ENCODE data around the gene WASF2. TPM values are rescaled to one million over a fixed set of nuclear protein-coding genes. Genes with fewer than 3 reads are reported as not detected.

The WASF2 gene
- total and polyA plus RNA-seq, 2 of the 13 experiments (the other 11 are each of a cell fraction or from before 2014, with no cell fraction given): 10.4 to 27.7 TPM

DNA sequence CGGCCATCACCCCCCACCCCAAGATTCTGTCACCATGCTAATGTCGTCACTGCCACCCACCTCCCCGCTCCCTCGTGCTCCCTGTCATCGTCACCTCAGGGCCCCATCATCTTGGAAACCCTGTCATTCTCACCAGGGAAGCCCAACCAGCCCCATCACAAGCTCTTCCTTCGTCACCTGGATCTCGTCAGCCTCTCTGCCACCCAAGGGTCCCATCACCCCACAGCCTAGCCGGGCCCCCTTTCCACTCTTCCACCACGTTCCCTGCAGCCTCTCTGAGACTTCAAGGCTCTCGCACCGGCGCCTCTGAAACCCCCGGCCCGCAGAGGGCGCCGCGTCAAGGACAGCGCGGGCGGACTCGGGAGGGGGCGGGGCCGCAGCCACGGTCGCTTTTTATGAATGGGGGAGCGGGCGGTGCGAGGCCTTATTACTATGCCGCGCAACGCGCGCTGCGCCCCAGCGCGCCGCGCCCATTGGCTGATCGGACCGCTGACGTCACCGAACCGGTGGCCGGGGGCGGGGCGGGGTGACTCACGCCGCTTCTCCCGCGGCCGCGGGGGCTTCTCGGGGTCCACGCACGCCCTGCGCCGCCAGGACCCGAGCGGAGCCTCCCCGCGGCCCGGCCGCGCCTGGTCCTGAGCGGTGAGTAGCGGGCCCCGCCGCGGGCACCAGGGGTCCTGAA lies 97.7 kb downstream of the WASF2 start, which contains the start of gene GPR3 (continued):
- TF ChIP-seq, protein P1, sequence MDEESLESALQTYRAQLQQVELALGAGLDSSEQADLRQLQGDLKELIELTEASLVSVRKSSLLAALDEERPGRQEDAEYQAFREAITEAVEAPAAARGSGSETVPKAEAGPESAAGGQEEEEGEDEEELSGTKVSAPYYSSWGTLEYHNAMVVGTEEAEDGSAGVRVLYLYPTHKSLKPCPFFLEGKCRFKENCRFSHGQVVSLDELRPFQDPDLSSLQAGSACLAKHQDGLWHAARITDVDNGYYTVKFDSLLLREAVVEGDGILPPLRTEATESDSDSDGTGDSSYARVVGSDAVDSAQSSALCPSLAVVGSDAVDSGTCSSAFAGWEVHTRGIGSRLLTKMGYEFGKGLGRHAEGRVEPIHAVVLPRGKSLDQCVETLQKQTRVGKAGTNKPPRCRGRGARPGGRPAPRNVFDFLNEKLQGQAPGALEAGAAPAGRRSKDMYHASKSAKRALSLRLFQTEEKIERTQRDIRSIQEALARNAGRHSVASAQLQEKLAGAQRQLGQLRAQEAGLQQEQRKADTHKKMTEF (CRISPR knock-in tag; IDR thresholded peaks at IDR 0.05): no peak; the same call in 1 of the 2 replicates
- TF ChIP-seq PAX8 (CRISPR knock-in tag; IDR thresholded peaks at IDR 0.05; ENCODE audit: borderline replicate concordance) (no peak), CREM (IDR thresholded peaks at IDR 0.05) (peak; percentile 26; the same call in 1 of the 2 replicates), CREM (CRISPR knock-in tag; IDR thresholded peaks at IDR 0.05) (no peak), ZNF775 (CRISPR knock-in tag; IDR thresholded peaks at IDR 0.05; ENCODE audit: borderline replicate concordance) (no peak), ZBTB7A (CRISPR knock-in tag; IDR thresholded peaks at IDR 0.05) (0 out of 2 replicates have a peak, but pooled peaks have one; percentile 14), SKI (IDR thresholded peaks at IDR 0.05; ENCODE audit: partially characterized antibody) (no peak), AHR (CRISPR knock-in tag; IDR thresholded peaks at IDR 0.05) (no peak), ZNF607 (CRISPR knock-in tag; IDR thresholded peaks at IDR 0.05; ENCODE audit: borderline replicate concordance) (no peak), GATAD2A (CRISPR knock-in tag; IDR thresholded peaks at IDR 0.05) (0 out of 2 replicates have a peak, but pooled peaks have one; percentile 37), SNAPC2 (CRISPR knock-in tag; IDR thresholded peaks at IDR 0.05) (no peak), ZNF781 (CRISPR knock-in tag; IDR thresholded peaks at IDR 0.05; ENCODE audit: borderline replicate concordance, not compliant biosample characterization) (no peak), TOE1 (CRISPR knock-in tag; IDR thresholded peaks at IDR 0.05) (no peak), SIN3B (IDR thresholded peaks at IDR 0.05; ENCODE audit: low read length) (no peak), FOSL2 (CRISPR knock-in tag; IDR thresholded peaks at IDR 0.05) (peak; percentile 82), ZFP37 (CRISPR knock-in tag; IDR thresholded peaks at IDR 0.05; ENCODE audit: borderline replicate concordance) (no peak), ZNF766 (CRISPR knock-in tag; IDR thresholded peaks at IDR 0.05; ENCODE audit: borderline replicate concordance) (0 out of 2 replicates have a peak, but pooled peaks have one; percentile 32), ZNF205 (CRISPR knock-in tag; IDR thresholded peaks at IDR 0.05) (no peak), ZNF260 (CRISPR knock-in tag; IDR thresholded peaks at IDR 0.05; ENCODE audit: borderline replicate concordance, low read depth) (no peak)
- TF ChIP-seq, protein P2, sequence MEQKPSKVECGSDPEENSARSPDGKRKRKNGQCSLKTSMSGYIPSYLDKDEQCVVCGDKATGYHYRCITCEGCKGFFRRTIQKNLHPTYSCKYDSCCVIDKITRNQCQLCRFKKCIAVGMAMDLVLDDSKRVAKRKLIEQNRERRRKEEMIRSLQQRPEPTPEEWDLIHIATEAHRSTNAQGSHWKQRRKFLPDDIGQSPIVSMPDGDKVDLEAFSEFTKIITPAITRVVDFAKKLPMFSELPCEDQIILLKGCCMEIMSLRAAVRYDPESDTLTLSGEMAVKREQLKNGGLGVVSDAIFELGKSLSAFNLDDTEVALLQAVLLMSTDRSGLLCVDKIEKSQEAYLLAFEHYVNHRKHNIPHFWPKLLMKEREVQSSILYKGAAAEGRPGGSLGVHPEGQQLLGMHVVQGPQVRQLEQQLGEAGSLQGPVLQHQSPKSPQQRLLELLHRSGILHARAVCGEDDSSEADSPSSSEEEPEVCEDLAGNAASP (CRISPR knock-in tag; IDR thresholded peaks at IDR 0.05; ENCODE audit: borderline replicate concordance): no peak
- TF ChIP-seq, protein P3, sequence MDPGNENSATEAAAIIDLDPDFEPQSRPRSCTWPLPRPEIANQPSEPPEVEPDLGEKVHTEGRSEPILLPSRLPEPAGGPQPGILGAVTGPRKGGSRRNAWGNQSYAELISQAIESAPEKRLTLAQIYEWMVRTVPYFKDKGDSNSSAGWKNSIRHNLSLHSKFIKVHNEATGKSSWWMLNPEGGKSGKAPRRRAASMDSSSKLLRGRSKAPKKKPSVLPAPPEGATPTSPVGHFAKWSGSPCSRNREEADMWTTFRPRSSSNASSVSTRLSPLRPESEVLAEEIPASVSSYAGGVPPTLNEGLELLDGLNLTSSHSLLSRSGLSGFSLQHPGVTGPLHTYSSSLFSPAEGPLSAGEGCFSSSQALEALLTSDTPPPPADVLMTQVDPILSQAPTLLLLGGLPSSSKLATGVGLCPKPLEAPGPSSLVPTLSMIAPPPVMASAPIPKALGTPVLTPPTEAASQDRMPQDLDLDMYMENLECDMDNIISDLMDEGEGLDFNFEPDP (CRISPR knock-in tag; conservative IDR thresholded peaks at IDR 0.05): no peak
- TF ChIP-seq, protein P4, sequence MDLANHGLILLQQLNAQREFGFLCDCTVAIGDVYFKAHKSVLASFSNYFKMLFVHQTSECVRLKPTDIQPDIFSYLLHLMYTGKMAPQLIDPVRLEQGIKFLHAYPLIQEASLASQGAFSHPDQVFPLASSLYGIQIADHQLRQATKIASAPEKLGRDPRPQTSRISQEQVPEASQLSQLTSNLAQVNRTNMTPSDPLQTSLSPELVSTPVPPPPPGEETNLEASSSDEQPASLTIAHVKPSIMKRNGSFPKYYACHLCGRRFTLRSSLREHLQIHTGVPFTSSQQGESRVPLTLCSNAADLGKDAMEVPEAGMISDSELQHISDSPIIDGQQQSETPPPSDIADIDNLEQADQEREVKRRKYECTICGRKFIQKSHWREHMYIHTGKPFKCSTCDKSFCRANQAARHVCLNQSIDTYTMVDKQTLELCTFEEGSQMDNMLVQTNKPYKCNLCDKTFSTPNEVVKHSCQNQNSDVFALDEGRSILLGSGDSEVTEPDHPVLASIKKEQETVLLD (CRISPR knock-in tag; IDR thresholded peaks at IDR 0.05; ENCODE audit: low read depth): no peak
- TF ChIP-seq, protein P5, sequence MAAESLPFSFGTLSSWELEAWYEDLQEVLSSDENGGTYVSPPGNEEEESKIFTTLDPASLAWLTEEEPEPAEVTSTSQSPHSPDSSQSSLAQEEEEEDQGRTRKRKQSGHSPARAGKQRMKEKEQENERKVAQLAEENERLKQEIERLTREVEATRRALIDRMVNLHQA (CRISPR knock-in tag; IDR thresholded peaks at IDR 0.05): no peak
- TF ChIP-seq, protein P6, sequence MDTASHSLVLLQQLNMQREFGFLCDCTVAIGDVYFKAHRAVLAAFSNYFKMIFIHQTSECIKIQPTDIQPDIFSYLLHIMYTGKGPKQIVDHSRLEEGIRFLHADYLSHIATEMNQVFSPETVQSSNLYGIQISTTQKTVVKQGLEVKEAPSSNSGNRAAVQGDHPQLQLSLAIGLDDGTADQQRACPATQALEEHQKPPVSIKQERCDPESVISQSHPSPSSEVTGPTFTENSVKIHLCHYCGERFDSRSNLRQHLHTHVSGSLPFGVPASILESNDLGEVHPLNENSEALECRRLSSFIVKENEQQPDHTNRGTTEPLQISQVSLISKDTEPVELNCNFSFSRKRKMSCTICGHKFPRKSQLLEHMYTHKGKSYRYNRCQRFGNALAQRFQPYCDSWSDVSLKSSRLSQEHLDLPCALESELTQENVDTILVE (CRISPR knock-in tag; IDR thresholded peaks at IDR 0.05): no peak
